HEK293 (cell line): Measurements from ENCODE around the gene ZNF223.

Source experiments
- CTCF ChIP-seq: fragments of 450-650 bp; formaldehyde crosslinking; IDR thresholded peaks from 2 replicates; pipeline ENCODE4 v1.5.1; 2016; ENCODE audit warnings: missing biosample characterization, missing genetic modification characterization
- ZEB2 ChIP-seq: fragments of 450-650 bp; formaldehyde crosslinking; IDR thresholded peaks from 2 replicates; pipeline ENCODE4 v1.5.1; 2016; ENCODE audit warnings: missing biosample characterization, missing genetic modification characterization
- ZNF473 ChIP-seq: fragments of 450-650 bp; formaldehyde crosslinking; IDR thresholded peaks from 2 replicates; pipeline ENCODE4 v1.5.1; 2017; ENCODE audit warnings: missing biosample characterization, missing genetic modification characterization

GRCh38 chr19:44021221-44021620 is 30.6 kb upstream of the ZNF223 start:
- TF ChIP-seq ZEB2 (tag by site-specific recombination) (no peak), CTCF (tag by site-specific recombination) (no peak), ZNF473 (tag by site-specific recombination) (no peak)
